Measurements from ENCODE around the gene REN.
A peak's percentile ranks its signal among the peaks of the same experiment; 100 is the strongest.

The REN gene

GRCh38 chr1:204152310-204153044, 13.7 kb downstream of the REN start:
- DNase-seq (ENCODE audit: low read depth) = no peak

- peak; percentile 68 for DNase-seq (ENCODE audit: low read depth)
These were observed 14.4 kb downstream of the REN start, which contains the start of gene ETNK2 for GRCh38 chr1:204151552-204152309. Gene ETNK2, minus strand, starts transcription at chr1:204152044. Its CDS starts 192 bp downstream, at chr1:204151852.

GRCh38 chr1:204150702-204151551, 15.2 kb downstream of the REN start:
- DNase-seq (ENCODE audit: low read depth) = no peak

- DNase-seq (ENCODE audit: low read depth) = no peak
These were observed 16.2 kb downstream of the REN start for GRCh38 chr1:204149635-204150565.

GRCh38 chr1:204149107-204149506, 17.0 kb downstream of the REN start:
- DNase-seq (ENCODE audit: low read depth) = no peak

GRCh38 chr1:204147406-204148383, 18.4 kb downstream of the REN start:
- no peak for DNase-seq (ENCODE audit: low read depth)

GRCh38 chr1:204146965-204147364, 19.2 kb downstream of the REN start:
- DNase-seq (ENCODE audit: low read depth) = no peak

GRCh38 chr1:204146309-204146708, 19.8 kb downstream of the REN start:
- DNase-seq (ENCODE audit: low read depth) = no peak

GRCh38 chr1:204145033-204145504, 21.1 kb downstream of the REN start:
- no peak for DNase-seq (ENCODE audit: low read depth)

GRCh38 chr1:204143276-204144041, 22.7 kb downstream of the REN start:
- DNase-seq (ENCODE audit: low read depth) = no peak

- no peak for DNase-seq (ENCODE audit: low read depth)
These were observed 23.8 kb downstream of the REN start for GRCh38 chr1:204142032-204142974.

GRCh38 chr1:204141131-204141530, 25.0 kb downstream of the REN start:
- DNase-seq (ENCODE audit: low read depth) = no peak

- DNase-seq (ENCODE audit: low read depth) = no peak
These were observed 26.2 kb downstream of the REN start for GRCh38 chr1:204139952-204140351.

- DNase-seq (ENCODE audit: low read depth) = no peak
These were observed 27.0 kb downstream of the REN start for GRCh38 chr1:204139088-204139487.

- DNase-seq (ENCODE audit: low read depth) = no peak
These were observed 29.3 kb downstream of the REN start for GRCh38 chr1:204136814-204137213.

- DNase-seq (ENCODE audit: low read depth) = no peak
These were observed 32.0 kb downstream of the REN start for GRCh38 chr1:204134103-204134502.

- DNase-seq (ENCODE audit: low read depth) = no peak
These were observed 33.4 kb downstream of the REN start for GRCh38 chr1:204132718-204133117.

GRCh38 chr1:204131978-204132377, 34.2 kb downstream of the REN start:
- DNase-seq (ENCODE audit: low read depth) = no peak

All from ELR (cell line).